ENCODE measurements around the gene ST6GALNAC2.

ST6GALNAC2 gene

GRCh38 chr17:76521262-76521661, 64.4 kb downstream of the ST6GALNAC2 start:
- Histone ChIP-seq H3K4me3 (ENCODE audit: low read length) (no peak overlapping the region), H3F3A (ENCODE audit: control insufficient read depth, insufficient read depth) (no peaks in the 10 kb centered on the region; the same call in 1 of the 2 replicates)

DNA sequence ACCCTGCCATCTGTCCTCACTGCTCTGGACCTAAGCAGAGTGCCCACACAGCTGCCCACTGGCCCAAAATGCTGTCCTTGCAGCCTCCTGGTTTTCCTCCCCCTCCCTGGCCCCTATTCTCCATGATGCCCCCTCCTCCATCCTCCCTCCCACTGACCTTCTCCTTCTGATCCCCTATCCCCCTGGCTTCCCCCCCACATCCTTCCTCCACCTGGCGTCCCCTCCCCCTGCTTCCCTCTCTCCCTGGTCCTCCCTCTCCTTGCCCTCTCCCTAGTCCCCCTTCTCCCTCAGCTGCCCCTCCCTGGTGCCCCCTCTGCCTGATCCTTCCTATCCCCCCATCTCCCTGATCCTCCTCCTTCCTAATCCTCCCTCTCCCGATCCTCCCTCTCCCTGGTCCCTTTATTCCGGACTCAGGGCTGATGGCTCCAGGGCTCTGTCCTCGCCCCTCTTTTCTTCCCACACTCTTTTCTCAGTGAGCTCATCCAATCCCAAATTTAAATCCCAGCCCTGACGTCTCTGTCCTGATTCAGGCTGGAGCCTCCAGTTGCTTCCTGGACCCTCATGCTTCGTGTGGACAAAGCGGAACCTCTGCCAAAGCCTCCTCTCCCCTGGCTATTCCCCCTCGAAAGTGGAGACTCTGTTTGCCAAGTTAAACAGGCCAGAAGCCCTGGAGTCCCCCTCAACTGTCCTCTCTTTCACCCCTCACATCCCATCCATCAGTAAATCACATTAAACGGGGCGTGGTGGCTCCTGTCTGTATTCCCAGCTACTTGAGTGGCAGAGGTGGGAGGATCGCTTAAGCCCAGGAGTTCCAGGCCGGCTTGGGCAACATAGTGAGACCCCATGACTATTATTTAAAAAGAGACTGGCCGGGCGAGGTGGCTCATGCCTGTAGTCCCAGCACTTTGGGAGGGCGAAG, 66.4 kb downstream of the ST6GALNAC2 start:
- peaks cover 16% of the 10 kb centered on the region for H3K4me1 ChIP-seq (ENCODE audit: control insufficient read depth, low read length)
- no peak overlapping the region for H3K4me2 ChIP-seq (ENCODE audit: low read length)

More at GRCh38 chr17:76521262-76521661, 64.4 kb downstream of the ST6GALNAC2 start:
- H3K27ac ChIP-seq (ENCODE audit: low read depth, low read length): no peak overlapping the region
- peaks cover 12% of the 10 kb centered on the region for H3K4me1 ChIP-seq (ENCODE audit: control insufficient read depth, low read length)
- TF ChIP-seq, protein P1, sequence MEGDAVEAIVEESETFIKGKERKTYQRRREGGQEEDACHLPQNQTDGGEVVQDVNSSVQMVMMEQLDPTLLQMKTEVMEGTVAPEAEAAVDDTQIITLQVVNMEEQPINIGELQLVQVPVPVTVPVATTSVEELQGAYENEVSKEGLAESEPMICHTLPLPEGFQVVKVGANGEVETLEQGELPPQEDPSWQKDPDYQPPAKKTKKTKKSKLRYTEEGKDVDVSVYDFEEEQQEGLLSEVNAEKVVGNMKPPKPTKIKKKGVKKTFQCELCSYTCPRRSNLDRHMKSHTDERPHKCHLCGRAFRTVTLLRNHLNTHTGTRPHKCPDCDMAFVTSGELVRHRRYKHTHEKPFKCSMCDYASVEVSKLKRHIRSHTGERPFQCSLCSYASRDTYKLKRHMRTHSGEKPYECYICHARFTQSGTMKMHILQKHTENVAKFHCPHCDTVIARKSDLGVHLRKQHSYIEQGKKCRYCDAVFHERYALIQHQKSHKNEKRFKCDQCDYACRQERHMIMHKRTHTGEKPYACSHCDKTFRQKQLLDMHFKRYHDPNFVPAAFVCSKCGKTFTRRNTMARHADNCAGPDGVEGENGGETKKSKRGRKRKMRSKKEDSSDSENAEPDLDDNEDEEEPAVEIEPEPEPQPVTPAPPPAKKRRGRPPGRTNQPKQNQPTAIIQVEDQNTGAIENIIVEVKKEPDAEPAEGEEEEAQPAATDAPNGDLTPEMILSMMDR (IDR thresholded peaks at IDR 0.05; ENCODE audit: low read depth, low read length, poor library complexity, severe bottlenecking): no peak
- no peak for TF ChIP-seq EZH2phosphoT487 (IDR thresholded peaks at IDR 0.05; ENCODE audit: borderline replicate concordance, low read length)
- no peaks in the 10 kb centered on the region for H3K36me3 ChIP-seq (ENCODE audit: control insufficient read depth, low read length)
- H4K20me1 ChIP-seq (ENCODE audit: control insufficient read depth, insufficient read depth, low read depth, low read length): no peaks in the 10 kb centered on the region
- H3K27me3 ChIP-seq (ENCODE audit: control insufficient read depth, low read length): peaks cover 20% of the 10 kb centered on the region; the same call in 1 of the 2 replicates
- no peak overlapping the region for H3K4me2 ChIP-seq (ENCODE audit: low read length)
- H3K79me2 ChIP-seq (ENCODE audit: control insufficient read depth, low read length): no peaks in the 10 kb centered on the region
- H3K9me3 ChIP-seq (ENCODE audit: control insufficient read depth, insufficient read depth, low read length): no peaks in the 10 kb centered on the region
- H3K9me2 ChIP-seq (replicated peaks; ENCODE audit: control insufficient read depth, low read length): no peaks in the 10 kb centered on the region

DNA sequence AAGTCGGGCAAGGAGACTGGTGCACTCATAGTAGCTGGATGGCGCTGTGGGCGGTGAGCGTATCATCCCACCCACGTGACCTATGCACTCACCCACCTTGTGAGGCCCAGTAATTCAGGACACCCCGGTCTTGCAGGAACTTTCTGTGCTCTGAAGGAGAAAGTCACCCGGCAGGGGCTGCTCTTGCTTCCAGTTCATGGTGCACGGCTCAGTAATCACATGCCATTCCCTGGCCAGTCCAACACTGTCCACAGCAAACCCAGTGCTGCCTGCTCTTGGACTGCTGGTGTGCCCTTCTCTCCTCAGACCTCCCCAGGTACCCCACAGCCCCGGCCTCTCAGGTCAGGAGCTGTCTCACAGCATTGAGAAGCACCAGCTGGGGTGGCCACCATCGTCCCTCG, 68.0 kb downstream of the ST6GALNAC2 start:
- Histone ChIP-seq H3F3A (ENCODE audit: control insufficient read depth, insufficient read depth) (no peaks in the 10 kb centered on the region), H3K4me1 (ENCODE audit: control insufficient read depth, low read length) (peaks cover 12% of the 10 kb centered on the region)

More for the DNA sequence above, 66.4 kb downstream of the ST6GALNAC2 start:
- no peaks in the 10 kb centered on the region for H3K9me3 ChIP-seq (ENCODE audit: control insufficient read depth, insufficient read depth, low read length)
- H3K79me2 ChIP-seq (ENCODE audit: control insufficient read depth, low read length): no peaks in the 10 kb centered on the region
- H3K36me3 ChIP-seq (ENCODE audit: control insufficient read depth, low read length): no peaks in the 10 kb centered on the region
- no peaks in the 10 kb centered on the region for H4K20me1 ChIP-seq (ENCODE audit: control insufficient read depth, insufficient read depth, low read depth, low read length)
- H3K27me3 ChIP-seq (ENCODE audit: control insufficient read depth, low read length): peaks cover 20% of the 10 kb centered on the region; the same call in 1 of the 2 replicates
- H3K4me3 ChIP-seq (ENCODE audit: low read length): no peak overlapping the region
- no peaks in the 10 kb centered on the region for H3K9me2 ChIP-seq (replicated peaks; ENCODE audit: control insufficient read depth, low read length)
- H3K27ac ChIP-seq (ENCODE audit: low read depth, low read length): no peak overlapping the region
- no peaks in the 10 kb centered on the region for H3F3A ChIP-seq (ENCODE audit: control insufficient read depth, insufficient read depth)
- TF ChIP-seq EZH2phosphoT487 (IDR thresholded peaks at IDR 0.05; ENCODE audit: borderline replicate concordance, low read length): no peak
- TF ChIP-seq, protein P1 (IDR thresholded peaks at IDR 0.05; ENCODE audit: low read depth, low read length, poor library complexity, severe bottlenecking): no peak

More for the DNA sequence above, 68.0 kb downstream of the ST6GALNAC2 start:
- H3K4me2 ChIP-seq (ENCODE audit: low read length): no peak overlapping the region
- no peaks in the 10 kb centered on the region for H3K9me2 ChIP-seq (replicated peaks; ENCODE audit: control insufficient read depth, low read length)
- H3K36me3 ChIP-seq (ENCODE audit: control insufficient read depth, low read length): no peaks in the 10 kb centered on the region
- H4K20me1 ChIP-seq (ENCODE audit: control insufficient read depth, insufficient read depth, low read depth, low read length): no peaks in the 10 kb centered on the region
- TF ChIP-seq, protein P1 (IDR thresholded peaks at IDR 0.05; ENCODE audit: low read depth, low read length, poor library complexity, severe bottlenecking): no peak
- TF ChIP-seq EZH2phosphoT487 (IDR thresholded peaks at IDR 0.05; ENCODE audit: borderline replicate concordance, low read length): no peak
- peaks cover 17% of the 10 kb centered on the region; the same call in 1 of the 2 replicates for H3K27me3 ChIP-seq (ENCODE audit: control insufficient read depth, low read length)
- H3K4me3 ChIP-seq (ENCODE audit: low read length): no peak overlapping the region
- no peak overlapping the region for H3K27ac ChIP-seq (ENCODE audit: low read depth, low read length)
- H3K9me3 ChIP-seq (ENCODE audit: control insufficient read depth, insufficient read depth, low read length): no peaks in the 10 kb centered on the region
- no peaks in the 10 kb centered on the region for H3K79me2 ChIP-seq (ENCODE audit: control insufficient read depth, low read length)
